Inflammatory macrophage treated with lipopolysaccharide for 4 hours (primary cell): ENCODE data around the gene C8B.

Experiments
- DNase-seq: peaks from one replicate; pipeline ENCODE4 v3.0.0-alpha.2; 2020

The C8B gene

GRCh38 chr1:56970280-56970679 is 4.5 kb upstream of the C8B start:
- DNase-seq = no peak

GRCh38 chr1:56968878-56969495 is 3.2 kb upstream of the C8B start:
- DNase-seq = no peak

GRCh38 chr1:56967900-56968832 is 2.4 kb upstream of the C8B start:
- no peak for DNase-seq

- no peak for DNase-seq
These were observed 1.5 kb upstream of the C8B start for GRCh38 chr1:56967355-56967754.

GRCh38 chr1:56966698-56966999 is 834 bp upstream of the C8B start:
- DNase-seq = no peak

- DNase-seq = no peak
These were observed 624 bp downstream of the C8B start for GRCh38 chr1:56965191-56965590.

- DNase-seq = no peak
These were observed 1.3 kb downstream of the C8B start for GRCh38 chr1:56964349-56965017.

- DNase-seq = no peak
These were observed 2.1 kb downstream of the C8B start for GRCh38 chr1:56963667-56964066.

GRCh38 chr1:56961426-56961825 is 4.4 kb downstream of the C8B start:
- no peak for DNase-seq

- no peak for DNase-seq
These were observed 7.3 kb downstream of the C8B start for GRCh38 chr1:56958526-56958925.

- DNase-seq = no peak
These were observed 7.9 kb downstream of the C8B start for GRCh38 chr1:56957931-56958330.

- DNase-seq = no peak
These were observed 11.2 kb downstream of the C8B start for GRCh38 chr1:56954664-56955063.

GRCh38 chr1:56953386-56953785 is 12.4 kb downstream of the C8B start:
- no peak for DNase-seq

- no peak for DNase-seq
These were observed 13.3 kb downstream of the C8B start for GRCh38 chr1:56952501-56952900.

- no peak for DNase-seq
These were observed 17.3 kb downstream of the C8B start for GRCh38 chr1:56948403-56949023.

- DNase-seq = no peak
These were observed 25.8 kb downstream of the C8B start for GRCh38 chr1:56940039-56940438.

GRCh38 chr1:56939209-56939608 is 26.6 kb downstream of the C8B start:
- DNase-seq = no peak

GRCh38 chr1:56938646-56939045 is 27.2 kb downstream of the C8B start:
- no peak for DNase-seq

GRCh38 chr1:56934430-56935060 is 31.3 kb downstream of the C8B start:
- no peak for DNase-seq

- DNase-seq = no peak
These were observed 32.2 kb downstream of the C8B start for GRCh38 chr1:56933606-56934005.

- DNase-seq = no peak
These were observed 32.7 kb downstream of the C8B start for GRCh38 chr1:56933161-56933560.

- DNase-seq = no peak
These were observed 34.1 kb downstream of the C8B start for GRCh38 chr1:56931686-56932085.

GRCh38 chr1:56931211-56931610 is 34.6 kb downstream of the C8B start:
- DNase-seq = no peak
